AG04449 (cell line): ENCODE data around the gene PDE4D.

Experiments used
- CTCF ChIA-PET: fragments of 350-600 bp; formaldehyde crosslinking; extraction: SDS; loops from one replicate; lab custom pipeline; 2021; ENCODE audit warnings: antibody characterized with exemption; lab: Yijun Ruan, JAX
- POLR2A ChIA-PET: fragments of 400-600, 350-600 bp; formaldehyde crosslinking; extraction: SDS; loops from one replicate; lab custom pipeline; 2020; ENCODE audit warnings: antibody characterized with exemption, inconsistent platforms; lab: Yijun Ruan, JAX
- DNase-seq: peaks from one replicate; pipeline ENCODE4 v3.0.0-alpha.2; 2010; ENCODE audit warnings: low read depth, low spot score
- H3K4me3 ChIP-seq: 2 replicates; pipeline ENCODE4 v1.5.1; 2011; ENCODE audit warnings: low read depth, mild to moderate bottlenecking, control low read depth, low read length
- CTCF ChIP-seq: IDR thresholded peaks from one replicate; pipeline ENCODE4 v1.5.1; 2011; ENCODE audit warnings: mild to moderate bottlenecking, moderate library complexity, low read length, control low read depth, inconsistent platforms; ENCODE audit not compliant: insufficient read depth; ENCODE audit errors: missing control alignments

The PDE4D gene

GRCh38 chr5:59584858-59585846 is 308.4 kb downstream of the PDE4D start:
- ChIA-PET CTCF (no interaction called here), POLR2A (no interaction called here)
- H3K4me3 ChIP-seq = no peak overlapping the region
- TF ChIP-seq CTCF = no peak
- DNase-seq = no peak

DNA sequence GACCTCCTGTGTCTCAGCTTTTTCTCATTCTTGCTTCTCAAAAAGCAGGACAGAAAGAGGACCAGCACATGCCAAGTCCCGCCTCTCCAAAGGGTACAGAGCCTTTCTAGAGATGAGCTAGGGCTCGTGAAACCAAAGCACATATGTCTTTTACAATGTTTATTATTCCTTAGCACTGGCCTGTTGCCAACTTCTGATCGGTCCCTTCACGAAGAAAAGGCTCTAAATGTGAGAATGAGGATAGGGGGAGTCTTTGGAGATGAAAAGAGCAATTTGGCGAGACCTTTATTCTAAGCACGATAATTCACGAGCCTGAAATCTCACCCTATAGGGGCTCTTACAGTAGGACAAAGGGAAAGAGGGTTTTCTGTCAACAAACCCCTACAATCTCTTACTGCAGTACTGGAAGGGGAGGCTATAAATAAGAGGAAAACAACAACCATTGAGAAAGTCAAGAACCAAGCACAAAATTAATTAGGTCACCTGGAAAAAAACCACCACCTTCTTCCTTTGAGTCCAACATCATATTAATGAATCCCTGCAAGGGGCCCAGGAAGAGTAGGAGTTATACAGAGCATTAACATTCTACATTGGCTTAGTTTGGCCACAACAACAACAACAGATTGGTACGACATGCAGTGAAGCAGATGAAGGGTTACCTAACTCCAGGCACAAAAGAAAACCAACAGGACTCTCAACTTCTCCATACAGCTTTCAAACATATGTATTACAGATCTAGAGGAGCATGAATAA is 309.5 kb downstream of the PDE4D start:
- no peak overlapping the region for H3K4me3 ChIP-seq
- POLR2A ChIA-PET = no interaction called here
- CTCF ChIA-PET = no interaction called here
- no peak for TF ChIP-seq CTCF
- no peak for DNase-seq

DNA sequence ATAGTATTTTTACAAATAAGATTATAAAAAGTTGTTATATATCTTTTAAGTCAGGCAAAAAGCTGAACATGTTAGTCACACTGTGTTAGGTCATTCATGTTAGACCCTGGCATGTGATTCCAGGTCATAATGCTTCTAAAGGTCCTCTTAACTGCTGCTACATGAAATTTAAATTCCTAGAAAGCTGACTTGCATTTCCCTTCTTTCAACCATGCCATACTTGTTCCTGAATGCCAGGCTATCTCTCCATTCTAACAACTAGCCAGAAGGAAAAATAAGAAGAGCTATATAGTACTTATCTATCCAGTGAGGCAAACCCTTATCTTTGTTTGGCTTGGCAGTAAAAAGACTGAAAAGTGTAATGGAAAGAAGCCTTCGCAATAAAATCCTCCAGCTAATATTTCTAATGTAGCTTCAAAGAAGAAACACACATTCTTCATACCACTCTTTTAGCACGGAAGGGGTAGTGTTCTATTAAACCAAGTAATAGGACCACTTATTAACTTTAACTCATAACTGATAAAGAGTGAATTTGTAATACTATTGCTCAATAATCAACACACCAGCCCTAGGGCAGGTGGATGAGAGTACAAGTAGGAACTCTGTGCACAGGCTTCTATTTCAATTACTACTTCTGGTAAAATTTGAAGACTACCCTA is 310.2 kb downstream of the PDE4D start:
- no peak for TF ChIP-seq CTCF
- no peak for DNase-seq
- ChIA-PET POLR2A (no interaction called here), CTCF (no interaction called here)
- no peak overlapping the region for H3K4me3 ChIP-seq

DNA sequence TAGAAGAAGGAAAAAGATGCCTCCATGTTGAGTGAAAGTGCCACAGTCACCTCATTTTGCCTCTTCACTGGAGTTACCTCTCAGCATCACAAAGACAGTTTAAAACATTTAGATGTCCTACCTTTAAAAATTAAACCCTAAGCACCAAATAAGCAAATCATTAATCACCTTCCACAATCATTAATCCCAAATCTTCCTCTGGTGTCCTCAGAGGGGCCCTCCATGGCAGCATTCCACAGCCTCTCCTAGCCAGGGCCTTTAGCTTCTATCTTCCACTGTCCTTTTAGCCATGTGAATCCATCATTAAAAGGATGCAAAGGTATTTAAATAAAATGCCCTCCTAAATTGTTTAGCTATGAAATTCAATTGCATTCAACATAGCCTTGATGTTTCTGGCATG is 310.8 kb downstream of the PDE4D start:
- DNase-seq = no peak
- POLR2A ChIA-PET = no interaction called here
- CTCF ChIA-PET = no interaction called here
- no peak for TF ChIP-seq CTCF
- H3K4me3 ChIP-seq = no peak overlapping the region

DNA sequence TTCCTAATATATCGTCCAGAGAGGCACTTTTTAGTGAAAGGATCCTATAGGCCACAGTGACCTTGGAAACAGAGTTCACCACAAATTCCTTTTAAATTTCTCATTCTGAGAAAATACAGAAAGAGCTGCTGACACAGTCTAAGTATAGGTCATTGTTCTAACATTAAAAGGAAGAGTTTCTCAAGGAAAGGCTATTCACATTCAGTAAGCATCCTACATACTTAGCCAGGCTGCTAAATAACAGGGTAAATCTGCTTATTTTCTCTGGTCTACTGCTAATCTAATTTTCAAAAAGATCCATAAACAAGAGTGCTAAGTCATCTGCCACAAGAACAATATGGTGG is 313.7 kb downstream of the PDE4D start:
- ChIA-PET POLR2A (no interaction called here), CTCF (no interaction called here)
- H3K4me3 ChIP-seq = no peak overlapping the region
- TF ChIP-seq CTCF = no peak
- no peak for DNase-seq
